OCI-LY1 (cell line): ENCODE data around the gene GRPEL2.
"Not testable (repeated sequence)": the region's sequence is repeated elsewhere in the genome, so short reads cannot be mapped to it uniquely, and the experiment has no call there.

Source experiments
- H2AFZ ChIP-seq: fragments of 200-600 bp; sonication (generic), shearing (Covaris generic); 2 replicates; pipeline ENCODE4 v1.6.0; 2014; ENCODE audit warnings: antibody characterized with exemption, mild to moderate bottlenecking, low read length
- H3F3A ChIP-seq: fragments of 200-600 bp; sonication (generic), shearing (Covaris generic); 2 replicates; pipeline ENCODE4 v1.6.0; 2014; ENCODE audit warnings: mild to moderate bottlenecking, antibody characterized with exemption, low read length, moderate library complexity; ENCODE audit not compliant: insufficient read depth
- H3K27ac ChIP-seq: fragments of 200-600 bp; sonication (generic); 2 replicates; pipeline ENCODE4 v1.5.1; 2014; ENCODE audit warnings: low read length, mixed run types, mild to moderate bottlenecking, low read depth; ENCODE audit not compliant: poor library complexity, severe bottlenecking
- H3K27me3 ChIP-seq: fragments of 200-600 bp; sonication (generic); 2 replicates; pipeline ENCODE4 v1.6.0; 2014; ENCODE audit warnings: antibody characterized with exemption, mild to moderate bottlenecking, low read length, moderate library complexity; ENCODE audit not compliant: insufficient read depth
- H3K36me3 ChIP-seq: fragments of 200-600 bp; sonication (generic); 2 replicates; pipeline ENCODE4 v1.6.1; 2014; ENCODE audit warnings: mild to moderate bottlenecking, antibody characterized with exemption, low read length, moderate library complexity, mixed read lengths; ENCODE audit not compliant: insufficient read depth
- H3K4me1 ChIP-seq: fragments of 200-600 bp; sonication (generic); 2 replicates; pipeline ENCODE4 v1.5.1; 2014; ENCODE audit warnings: mild to moderate bottlenecking, low read length, moderate library complexity; ENCODE audit not compliant: insufficient read depth, severe bottlenecking
- H3K4me2 ChIP-seq: fragments of 200-600 bp; sonication (generic), shearing (Covaris generic); 2 replicates; pipeline ENCODE4 v1.6.1; 2014; ENCODE audit warnings: low read length
- H3K4me3 ChIP-seq: fragments of 200-600 bp; sonication (generic); 2 replicates; pipeline ENCODE4 v1.5.1; 2014; ENCODE audit warnings: low read length, low read depth, mild to moderate bottlenecking, mixed read lengths; ENCODE audit not compliant: poor library complexity, severe bottlenecking
- H3K79me2 ChIP-seq: fragments of 200-600 bp; shearing (Covaris generic); 2 replicates; pipeline ENCODE4 v1.6.1; 2016; ENCODE audit warnings: mixed run types, low read length, mixed read lengths; ENCODE audit not compliant: insufficient read depth
- H3K9ac ChIP-seq: fragments of 200-600 bp; sonication (generic), shearing (Covaris generic); 2 replicates; pipeline ENCODE4 v1.6.1; 2014; ENCODE audit warnings: mild to moderate bottlenecking, low read length, mixed read lengths
- H3K9me2 ChIP-seq: fragments of 200-600 bp; sonication (generic), shearing (Covaris generic); 2 replicates; pipeline ENCODE4 v1.6.1; 2014; ENCODE audit warnings: low read depth, mild to moderate bottlenecking, low read length, mixed read lengths
- H3K9me3 ChIP-seq: fragments of 200-600 bp; shearing (Covaris generic); 2 replicates; pipeline ENCODE4 v1.6.1; 2014; ENCODE audit warnings: low read length, mixed read lengths
- H4K20me1 ChIP-seq: fragments of 200-600 bp; sonication (generic), shearing (Covaris generic); 2 replicates; pipeline ENCODE4 v1.6.0; 2016; ENCODE audit warnings: mild to moderate bottlenecking, low read length; ENCODE audit not compliant: insufficient read depth
- EZH2 ChIP-seq: fragments of 200-600 bp; sonication (generic), shearing (Covaris generic); IDR thresholded peaks from 2 replicates; pipeline ENCODE4 v1.8.0; 2017; ENCODE audit warnings: borderline replicate concordance, mixed run types, mild to moderate bottlenecking, antibody characterized with exemption, low read length, moderate library complexity, mixed read lengths
- TF ChIP-seq, protein P1 (sequence below): fragments of 200-600 bp; sonication (generic), shearing (Covaris generic); IDR thresholded peaks from 2 replicates; pipeline ENCODE4 v1.5.1; 2017; ENCODE audit warnings: mild to moderate bottlenecking, antibody characterized with exemption, low read length, moderate library complexity, mixed read lengths

GRPEL2 gene

DNA sequence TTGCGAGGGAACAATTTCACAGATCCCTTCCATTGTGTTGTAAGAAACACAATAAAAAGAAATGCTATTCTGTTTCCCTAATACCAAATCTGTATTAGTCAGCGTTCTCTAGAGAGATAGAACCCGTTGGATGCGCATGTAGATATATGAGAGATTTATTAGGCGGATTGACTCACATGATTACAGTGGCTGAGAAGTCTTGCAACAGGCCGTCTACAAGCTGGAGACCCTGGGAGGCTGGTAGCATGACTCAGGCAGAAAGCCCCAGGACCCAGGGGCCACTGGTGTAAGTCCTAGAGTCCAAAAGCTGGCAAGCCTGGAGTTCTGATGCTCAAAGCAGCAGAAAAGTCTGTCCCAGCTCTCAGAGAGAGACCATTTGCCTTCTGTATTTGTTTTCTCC is 52.2 kb downstream of the GRPEL2 start:
- Histone ChIP-seq H3K27me3 (peaks cover 7% of the 10 kb centered on the region; the same call in 1 of the 2 replicates), H4K20me1 (no peaks in the 10 kb centered on the region), H3K27ac (no peak overlapping the region), H3K9me2 (no peaks in the 10 kb centered on the region), H3K9me3 (no peaks in the 10 kb centered on the region), H3K9ac (no peak overlapping the region), H3K4me1 (no peaks in the 10 kb centered on the region), H3F3A (no peaks in the 10 kb centered on the region), H3K4me2 (no peak overlapping the region), H3K79me2 (no peaks in the 10 kb centered on the region), H2AFZ (no peak overlapping the region), H3K4me3 (no peak overlapping the region), H3K36me3 (no peaks in the 10 kb centered on the region)
- TF ChIP-seq EZH2, result no peak
- TF ChIP-seq, protein P1, sequence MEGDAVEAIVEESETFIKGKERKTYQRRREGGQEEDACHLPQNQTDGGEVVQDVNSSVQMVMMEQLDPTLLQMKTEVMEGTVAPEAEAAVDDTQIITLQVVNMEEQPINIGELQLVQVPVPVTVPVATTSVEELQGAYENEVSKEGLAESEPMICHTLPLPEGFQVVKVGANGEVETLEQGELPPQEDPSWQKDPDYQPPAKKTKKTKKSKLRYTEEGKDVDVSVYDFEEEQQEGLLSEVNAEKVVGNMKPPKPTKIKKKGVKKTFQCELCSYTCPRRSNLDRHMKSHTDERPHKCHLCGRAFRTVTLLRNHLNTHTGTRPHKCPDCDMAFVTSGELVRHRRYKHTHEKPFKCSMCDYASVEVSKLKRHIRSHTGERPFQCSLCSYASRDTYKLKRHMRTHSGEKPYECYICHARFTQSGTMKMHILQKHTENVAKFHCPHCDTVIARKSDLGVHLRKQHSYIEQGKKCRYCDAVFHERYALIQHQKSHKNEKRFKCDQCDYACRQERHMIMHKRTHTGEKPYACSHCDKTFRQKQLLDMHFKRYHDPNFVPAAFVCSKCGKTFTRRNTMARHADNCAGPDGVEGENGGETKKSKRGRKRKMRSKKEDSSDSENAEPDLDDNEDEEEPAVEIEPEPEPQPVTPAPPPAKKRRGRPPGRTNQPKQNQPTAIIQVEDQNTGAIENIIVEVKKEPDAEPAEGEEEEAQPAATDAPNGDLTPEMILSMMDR, result no peak

DNA sequence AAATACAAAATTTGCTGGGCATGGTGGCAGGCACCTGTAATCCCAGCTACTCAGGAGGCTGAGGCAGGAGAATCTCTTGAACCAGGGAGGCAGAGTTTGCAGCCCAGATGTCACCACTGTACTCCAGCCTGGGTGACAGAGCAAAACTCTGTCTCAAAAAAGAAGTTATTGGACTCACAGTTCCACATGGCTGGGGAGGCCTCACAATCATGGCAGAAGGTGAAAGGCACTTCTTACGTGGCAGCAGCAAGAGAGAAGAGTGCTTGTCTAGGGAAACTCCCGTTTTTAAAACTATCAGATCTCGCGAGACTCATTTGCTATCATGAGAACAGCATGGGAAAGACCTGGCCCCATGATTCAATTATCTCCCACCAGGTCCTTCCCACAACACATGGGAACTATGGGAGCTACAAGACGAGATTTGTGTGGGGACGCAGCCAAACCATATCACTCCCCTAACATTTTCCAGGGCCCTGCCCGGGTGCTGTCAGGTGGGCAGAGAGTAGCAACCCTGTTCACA is 53.5 kb downstream of the GRPEL2 start:
- not testable (repeated sequence) for H3K27ac ChIP-seq, H3K4me2 ChIP-seq, H3K4me1 ChIP-seq, H3F3A ChIP-seq, H3K9me2 ChIP-seq, H3K9ac ChIP-seq, H3K27me3 ChIP-seq, H3K4me3 ChIP-seq, H4K20me1 ChIP-seq, H2AFZ ChIP-seq, H3K79me2 ChIP-seq, H3K9me3 ChIP-seq, H3K36me3 ChIP-seq

DNA sequence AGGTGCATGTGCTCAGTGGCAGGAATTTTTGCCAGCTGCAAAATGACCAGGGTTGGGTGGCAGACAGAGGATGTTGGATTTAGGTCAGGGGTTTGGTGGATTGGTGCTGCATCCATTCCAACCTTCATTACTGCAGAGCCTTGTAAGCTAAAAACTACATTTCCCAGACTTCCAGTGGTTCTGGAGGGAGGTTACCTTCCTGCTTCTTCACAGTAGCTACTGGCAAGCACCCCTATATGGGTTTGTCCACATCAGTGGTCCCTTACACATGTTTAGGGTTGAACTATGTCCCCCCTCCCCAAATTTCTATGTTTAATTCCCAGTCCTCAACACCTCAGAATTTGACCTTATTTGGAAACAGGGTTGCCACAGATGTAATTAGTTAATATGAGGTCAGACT is 54.5 kb downstream of the GRPEL2 start:
- H3K79me2 ChIP-seq, result no peaks in the 10 kb centered on the region
- H3F3A ChIP-seq, result no peaks in the 10 kb centered on the region
- no peak overlapping the region for H3K9ac ChIP-seq
- peaks cover 4% of the 10 kb centered on the region; the same call in 1 of the 2 replicates for H3K27me3 ChIP-seq
- no peaks in the 10 kb centered on the region for H3K9me3 ChIP-seq
- H3K36me3 ChIP-seq, result no peaks in the 10 kb centered on the region
- no peak overlapping the region for H3K4me2 ChIP-seq
- no peak for TF ChIP-seq EZH2
- TF ChIP-seq, protein P1, result no peak
- no peak overlapping the region for H3K4me3 ChIP-seq
- H3K9me2 ChIP-seq, result no peaks in the 10 kb centered on the region
- H3K27ac ChIP-seq, result no peak overlapping the region
- H3K4me1 ChIP-seq, result no peaks in the 10 kb centered on the region
- no peaks in the 10 kb centered on the region for H4K20me1 ChIP-seq
- no peak overlapping the region for H2AFZ ChIP-seq

- Histone ChIP-seq H3K36me3 (no peaks in the 10 kb centered on the region), H3K9me2 (no peaks in the 10 kb centered on the region), H3K27ac (no peak overlapping the region), H3K79me2 (no peaks in the 10 kb centered on the region), H3K9me3 (no peaks in the 10 kb centered on the region), H3K4me3 (no peak overlapping the region), H3F3A (no peaks in the 10 kb centered on the region), H3K27me3 (peaks cover 3% of the 10 kb centered on the region; the same call in 1 of the 2 replicates), H4K20me1 (no peaks in the 10 kb centered on the region), H3K4me2 (no peak overlapping the region), H3K4me1 (no peaks in the 10 kb centered on the region), H3K9ac (no peak overlapping the region), H2AFZ (no peak overlapping the region)
- no peak for TF ChIP-seq EZH2
- TF ChIP-seq, protein P1, result no peak
These were observed 55.0 kb downstream of the GRPEL2 start for GRCh38 chr5:149400304-149400703.
